Measurements from ENCODE around the gene RBM46.

GRCh38 chr4:154779362-154779947 is 1.6 kb upstream of the RBM46 start:
- TF ChIP-seq CTCF (IDR thresholded peaks at IDR 0.05) = peak; percentile 14 to 47 (median 30)
- TF ChIP-seq POLR2A (IDR thresholded peaks at IDR 0.05) = no peak
- no peak for TF ChIP-seq EP300 (IDR thresholded peaks at IDR 0.05)
